ENCODE data around the gene NEK3. TPM values are rescaled to one million over a fixed set of nuclear protein-coding genes. Genes with fewer than 3 reads are reported as not detected.
"Not testable (repeated sequence)": the region's sequence is repeated elsewhere in the genome, so short reads cannot be mapped to it uniquely, and the experiment has no call there.

Gene NEK3
- total RNA-seq, 2 donors from 2014 or later: 12.9 to 36.8 TPM

GRCh38 chr13:52092087-52092486, 67.3 kb downstream of the NEK3 start:
- H3K27ac ChIP-seq: no peak overlapping the region
- no peak for DNase-seq (ENCODE audit: low spot score)
- no peaks in the 10 kb centered on the region for H3K9me3 ChIP-seq
- intact Hi-C loops (cut with DNase I): no loop called here
- H3K4me1 ChIP-seq (replicated peaks): no peaks in the 10 kb centered on the region
- H3K4me3 ChIP-seq: no peak overlapping the region
- 86% methylated on average over 2 of the region's 2 CpGs for WGBS
- TF ChIP-seq CTCF (IDR thresholded peaks at IDR 0.05): no peak
- no peak for TF ChIP-seq POLR2A (IDR thresholded peaks at IDR 0.05)
- TF ChIP-seq POLR2AphosphoS5 (IDR thresholded peaks at IDR 0.05): no peak
- H3K27me3 ChIP-seq (replicated peaks; ENCODE audit: insufficient read depth): no peaks in the 10 kb centered on the region
- H3K36me3 ChIP-seq: no peaks in the 10 kb centered on the region

GRCh38 chr13:52091473-52091872, 67.9 kb downstream of the NEK3 start:
- no peak for DNase-seq (ENCODE audit: low spot score)
- no peaks in the 10 kb centered on the region for H3K36me3 ChIP-seq
- no peak overlapping the region for H3K27ac ChIP-seq
- H3K4me3 ChIP-seq: no peak overlapping the region
- no peaks in the 10 kb centered on the region for H3K27me3 ChIP-seq (replicated peaks; ENCODE audit: insufficient read depth)
- no peaks in the 10 kb centered on the region for H3K9me3 ChIP-seq
- TF ChIP-seq POLR2A (IDR thresholded peaks at IDR 0.05): no peak
- no peak for TF ChIP-seq CTCF (IDR thresholded peaks at IDR 0.05)
- no peak for TF ChIP-seq POLR2AphosphoS5 (IDR thresholded peaks at IDR 0.05)
- WGBS: 74% methylated on average over 2 of the region's 2 CpGs
- no peaks in the 10 kb centered on the region for H3K4me1 ChIP-seq (replicated peaks)
- intact Hi-C loops (cut with DNase I): no loop called here

GRCh38 chr13:52085421-52085820, 74.0 kb downstream of the NEK3 start:
- WGBS: 79% methylated on average over 2 of the region's 2 CpGs
- no peaks in the 10 kb centered on the region for H3K9me3 ChIP-seq
- H3K4me1 ChIP-seq (replicated peaks): no peaks in the 10 kb centered on the region
- no peak for TF ChIP-seq CTCF (IDR thresholded peaks at IDR 0.05)
- TF ChIP-seq POLR2AphosphoS5 (IDR thresholded peaks at IDR 0.05): no peak
- no peak for TF ChIP-seq POLR2A (IDR thresholded peaks at IDR 0.05)
- no peak overlapping the region for H3K4me3 ChIP-seq
- no peaks in the 10 kb centered on the region for H3K36me3 ChIP-seq
- no peak for DNase-seq (ENCODE audit: low spot score)
- H3K27ac ChIP-seq: no peak overlapping the region
- no peaks in the 10 kb centered on the region for H3K27me3 ChIP-seq (replicated peaks; ENCODE audit: insufficient read depth)
- intact Hi-C loops (cut with DNase I): no loop called here

GRCh38 chr13:52084981-52085380, 74.4 kb downstream of the NEK3 start:
- intact Hi-C loops (cut with DNase I); H3K27me3 ChIP-seq (replicated peaks; ENCODE audit: insufficient read depth): not testable (repeated sequence)
- WGBS: 85% methylated on average over 3 of the region's 3 CpGs

More at GRCh38 chr13:52084981-52085380, 74.4 kb downstream of the NEK3 start:
- not testable (repeated sequence) for H3K4me3 ChIP-seq; DNase-seq (ENCODE audit: low spot score); H3K36me3 ChIP-seq; H3K27ac ChIP-seq; H3K4me1 ChIP-seq (replicated peaks); H3K9me3 ChIP-seq

Other genes with a start within 250 kb of the NEK3 start
- 1 to 10 TPM; 6.2 to 8.2 TPM for gene ATP7B, start 148.1 kb downstream of the NEK3 start, total RNA-seq
- gene ALG11, start 147.2 kb downstream of the NEK3 start, total RNA-seq: 10 to 100 TPM; 28.9 to 34.1 TPM
- 10 to 100 TPM; 19.1 to 26.1 TPM for gene UTP14C, start 134.9 kb downstream of the NEK3 start, total RNA-seq
- gene NEK5, start 30.5 kb downstream of the NEK3 start, total RNA-seq: 1 to 10 TPM; 1.2 to 2.3 TPM
- 1 to 10 TPM; 5.5 to 8.0 TPM for gene THSD1, start 246.6 kb upstream of the NEK3 start, total RNA-seq